ENCODE results near the gene WWC1. TPM values are rescaled to one million over a fixed set of nuclear protein-coding genes. Genes with fewer than 3 reads are reported as not detected.

Gene WWC1
- total RNA-seq, 1 experiment from 2014 or later: 52.6 TPM

- ATAC-seq (no peak), DNase-seq (ENCODE audit: low read depth, low spot score) (no peak)
- ChIA-PET CTCF (no interaction called here), POLR2A (no interaction called here), RAD21 (ENCODE audit: low non-redundant PET in 1 of 2, low total read pairs in 2 of 2, uncharacterized antibody in 2 of 2, unreplicated experiment in 2 of 2) (no interaction called here)
- H3K4me3 ChIP-seq (replicated peaks in 1 of 2; ENCODE audit: low read depth in 1 of 2, low read length in 2 of 2): no peak overlapping the region
- BruUV-seq (replicated peaks): no TSS peak
- no peak overlapping the region for H3K27ac ChIP-seq (ENCODE audit: low read depth, low read length)
- peak overlapping the region; percentile 77 for H3K4me2 ChIP-seq (ENCODE audit: low read length)
- H3K4me1 ChIP-seq (ENCODE audit: control insufficient read depth in 1 of 2, insufficient read depth in 2 of 2, low read length in 2 of 2): peaks cover 29 to 38% of the 10 kb centered on the region in 2 experiments
- no peaks in the 10 kb centered on the region for H3K36me3 ChIP-seq (ENCODE audit: control insufficient read depth in 1 of 2, insufficient read depth in 2 of 2, low read length in 2 of 2)
- H3K27me3 ChIP-seq (ENCODE audit: insufficient read depth, low read length): no peaks in the 10 kb centered on the region
- TF ChIP-seq TCF7L2 (IDR thresholded peaks at IDR 0.05; ENCODE audit: borderline replicate concordance, extremely low read depth, insufficient read depth, insufficient read length) (no peak), ZNF274 (IDR thresholded peaks at IDR 0.05; ENCODE audit: low read depth, low read length) (no peak), SRF (IDR thresholded peaks at IDR 0.05; ENCODE audit: low read depth) (no peak), ELF1 (IDR thresholded peaks at IDR 0.05; ENCODE audit: borderline replicate concordance, low read depth) (no peak), CEBPB (IDR thresholded peaks at IDR 0.05; ENCODE audit: low read depth) (no peak), POLR2AphosphoS5 (IDR thresholded peaks at IDR 0.05; ENCODE audit: low read depth, low read length) (no peak), EZH2phosphoT487 (IDR thresholded peaks at IDR 0.05; ENCODE audit: borderline replicate concordance) (no peak), POLR2A (IDR thresholded peaks at IDR 0.05; ENCODE audit: borderline replicate concordance, extremely low read depth, insufficient read depth, insufficient read length) (no peak), FOSL1 (IDR thresholded peaks at IDR 0.05; ENCODE audit: low read depth) (no peak)
- no peak overlapping the region for H3K9ac ChIP-seq (ENCODE audit: low read length)
- H2AFZ ChIP-seq (ENCODE audit: low read depth, low read length, poor library complexity, severe bottlenecking): no peak overlapping the region
- intact Hi-C loops (cut with micrococcal nuclease): no loop called here
- H3K9me2 ChIP-seq (ENCODE audit: insufficient read depth): no peaks in the 10 kb centered on the region
- H4K20me1 ChIP-seq (ENCODE audit: insufficient read depth): no peaks in the 10 kb centered on the region
- no peaks in the 10 kb centered on the region for H3K9me3 ChIP-seq (ENCODE audit: control insufficient read depth in 1 of 2, insufficient read depth in 1 of 2, low read depth in 1 of 2, low read length in 2 of 2)
- H3K79me2 ChIP-seq (ENCODE audit: insufficient read depth, low read length): peaks cover 8% of the 10 kb centered on the region; the same call in 1 of the 2 replicates
Measured at GRCh38 chr5:168287362-168287761, 4.1 kb upstream of the WWC1 start.

GRCh38 chr5:168288349-168289245, 2.8 kb upstream of the WWC1 start:
- Histone ChIP-seq H3K79me2 (ENCODE audit: insufficient read depth, low read length) (peaks cover 20% of the 10 kb centered on the region), H3K9ac (ENCODE audit: low read length) (peak overlapping the region; percentile 53), H3K4me3 (replicated peaks in 1 of 2; ENCODE audit: low read depth in 1 of 2, low read length in 2 of 2) (peak overlapping the region; percentile 38 to 56), H3K9me3 (ENCODE audit: control insufficient read depth in 1 of 2, insufficient read depth in 1 of 2, low read depth in 1 of 2, low read length in 2 of 2) (no peaks in the 10 kb centered on the region), H3K9me2 (ENCODE audit: insufficient read depth) (no peaks in the 10 kb centered on the region), H3K4me1 (ENCODE audit: control insufficient read depth in 1 of 2, insufficient read depth in 2 of 2, low read length in 2 of 2) (peaks cover 39 to 49% of the 10 kb centered on the region in 2 experiments), H3K4me2 (ENCODE audit: low read length) (peak overlapping the region; percentile 77), H4K20me1 (ENCODE audit: insufficient read depth) (no peaks in the 10 kb centered on the region), H3K27me3 (ENCODE audit: insufficient read depth, low read length) (no peaks in the 10 kb centered on the region), H3K27ac (ENCODE audit: low read depth, low read length) (peak overlapping the region; percentile 25), H2AFZ (ENCODE audit: low read depth, low read length, poor library complexity, severe bottlenecking) (peak overlapping the region; percentile 64), H3K36me3 (ENCODE audit: control insufficient read depth in 1 of 2, insufficient read depth in 2 of 2, low read length in 2 of 2) (no peaks in the 10 kb centered on the region; a peak in 1 of 4 replicates)
- ATAC-seq (peak; percentile 54), DNase-seq (ENCODE audit: low read depth, low spot score) (peak; percentile 76)
- intact Hi-C loops (cut with micrococcal nuclease): no loop called here
- ChIA-PET RAD21 (ENCODE audit: low non-redundant PET in 1 of 2, low total read pairs in 2 of 2, uncharacterized antibody in 2 of 2, unreplicated experiment in 2 of 2) (no interaction called here), CTCF (no interaction called here), POLR2A (no interaction called here)
- peak; percentile 61; the same call in 1 of the 2 replicates for TF ChIP-seq POLR2AphosphoS5 (IDR thresholded peaks at IDR 0.05; ENCODE audit: low read depth, low read length)
- peak; percentile 76 for TF ChIP-seq ZBTB33 (IDR thresholded peaks at IDR 0.05; ENCODE audit: extremely low read depth, insufficient replicate concordance, low read length)
- no peak for TF ChIP-seq FOSL1 (IDR thresholded peaks at IDR 0.05; ENCODE audit: low read depth)
- peak; percentile 89 for TF ChIP-seq TCF7L2 (IDR thresholded peaks at IDR 0.05; ENCODE audit: borderline replicate concordance, extremely low read depth, insufficient read depth, insufficient read length)
- TSS peak; percentile 24 for BruUV-seq (replicated peaks)
